PC-3 (cell line): ENCODE data around the gene CCNL1. TPM values are rescaled to one million over a fixed set of nuclear protein-coding genes. Genes with fewer than 3 reads are reported as not detected.

ENCODE experiments used
- ATAC-seq: fragments of 200-7000 bp; cut with Tn5 transposase; 2 replicates; pipeline ENCODE4 v1.9.1; 2020; ENCODE audit warnings: mild to moderate bottlenecking, moderate library complexity
- BruUV-seq: library from RNA; stranded (reverse); fragments of 400-500 nt; replicated peaks from 2 replicates; lab custom pipeline; 2021; lab: Mats Ljungman, UMichigan
- CTCF ChIA-PET: fragments of 300-600 bp; sonication (Branson Sonifier 250); formaldehyde crosslinking; loops from one replicate; lab custom pipeline; 2022; ENCODE audit warnings: antibody characterized with exemption; lab: Charles Lee
- POLR2A ChIA-PET: fragments of 300-600 bp; sonication (Branson Sonifier 250); formaldehyde crosslinking; loops from one replicate; lab custom pipeline; 2022; ENCODE audit warnings: antibody characterized with exemption; ENCODE audit not compliant: unreplicated experiment; lab: Charles Lee
- DNase-seq: peaks from one replicate; pipeline ENCODE4 v3.0.0-alpha.2; 2015
- H2AFZ ChIP-seq: fragments of 300-600 bp; sonication (generic); 2 replicates; pipeline ENCODE4 v1.6.0; 2016; ENCODE audit warnings: antibody characterized with exemption, low read length
- H3F3A ChIP-seq: fragments of 300-600 bp; sonication (generic); one replicate; pipeline ENCODE4 v1.6.0; 2017; ENCODE audit warnings: antibody characterized with exemption, low read length, control low read depth, mild to moderate bottlenecking; ENCODE audit not compliant: unreplicated experiment
- H3K27ac ChIP-seq: fragments of 300-600 bp; sonication (generic); 2 replicates; pipeline ENCODE4 v1.5.1; 2016; ENCODE audit warnings: mild to moderate bottlenecking, low read length
- H3K27me3 ChIP-seq: fragments of 300-600 bp; sonication (generic); 2 replicates; pipeline ENCODE4 v1.6.1; 2016; ENCODE audit warnings: low read length, mixed read lengths
- H3K36me3 ChIP-seq: fragments of 300-600 bp; sonication (generic); 2 replicates; pipeline ENCODE4 v1.6.1; 2016; ENCODE audit warnings: low read depth, mixed run types, low read length, mixed read lengths
- H3K4me1 ChIP-seq: fragments of 300-600 bp; sonication (generic); 2 replicates; pipeline ENCODE4 v1.5.1; 2016; ENCODE audit warnings: low read length; ENCODE audit not compliant: insufficient read depth
- H3K4me2 ChIP-seq: fragments of 300-600 bp; sonication (generic); 2 replicates; pipeline ENCODE4 v1.6.0; 2016; ENCODE audit warnings: low read length
- H3K4me3 ChIP-seq: fragments of 300-600 bp; sonication (generic); 2 replicates; pipeline ENCODE4 v1.5.1; 2016; ENCODE audit warnings: mild to moderate bottlenecking, low read length, mixed read lengths
- H3K79me2 ChIP-seq: fragments of 300-600 bp; sonication (generic); 2 replicates; pipeline ENCODE4 v1.6.1; 2017; ENCODE audit warnings: low read length, mixed read lengths
- H3K9ac ChIP-seq: fragments of 300-600 bp; sonication (generic); 2 replicates; pipeline ENCODE4 v1.6.0; 2016; ENCODE audit warnings: mild to moderate bottlenecking, low read length
- H3K9me2 ChIP-seq: fragments of 300-600 bp; sonication (generic); replicated peaks from 2 replicates; pipeline ENCODE4 v1.6.1; 2016; ENCODE audit warnings: mixed run types, low read length, mixed read lengths
- H3K9me3 ChIP-seq: fragments of 300-600 bp; sonication (generic); 2 replicates; pipeline ENCODE4 v1.6.1; 2016; ENCODE audit warnings: low read length, mixed read lengths
- H4K20me1 ChIP-seq: fragments of 300-600 bp; sonication (generic); 2 replicates; pipeline ENCODE4 v1.6.1; 2016; ENCODE audit warnings: low read length, mixed read lengths
- CTCF ChIP-seq: fragments of 300-600 bp; sonication (generic); conservative IDR thresholded peaks from 2 replicates; pipeline ENCODE4 v1.5.1; 2017; ENCODE audit warnings: antibody characterized with exemption, low read depth, mild to moderate bottlenecking, low read length
- EZH2 ChIP-seq: fragments of 300-600 bp; sonication (generic); IDR thresholded peaks from one replicate; pipeline ENCODE4 v1.6.1; 2017; ENCODE audit warnings: antibody characterized with exemption, mild to moderate bottlenecking, low read length; ENCODE audit not compliant: unreplicated experiment
- EZH2phosphoT487 ChIP-seq: fragments of 300-600 bp; sonication (generic); IDR thresholded peaks from 2 replicates; pipeline ENCODE4 v1.6.1; 2018; ENCODE audit warnings: mild to moderate bottlenecking, antibody characterized with exemption, low read length, borderline replicate concordance
- intact Hi-C: fragments of 100-400 bp; cut with micrococcal nuclease; formaldehyde crosslinking; loops from 2 replicates; pipeline ENCODE4 v1.9.0; 2023
- total RNA-seq: library from RNA; depleted of rRNA; stranded (reverse); fragments of >200 nt; gene quantifications from 2 replicates; pipeline ENCODE4 v1.2.3, GENCODE V29; 2014

Gene CCNL1
- total RNA-seq, 1 experiment from 2014 or later = 231 TPM

- Histone ChIP-seq H3K79me2 (no peaks in the 10 kb centered on the region), H3K9me2 (no peaks in the 10 kb centered on the region), H2AFZ (no peak overlapping the region), H3K4me1 (peaks cover 21% of the 10 kb centered on the region), H3F3A (no peaks in the 10 kb centered on the region), H4K20me1 (no peaks in the 10 kb centered on the region), H3K9me3 (no peaks in the 10 kb centered on the region), H3K9ac (no peak overlapping the region), H3K4me2 (no peak overlapping the region), H3K36me3 (no peaks in the 10 kb centered on the region), H3K4me3 (no peak overlapping the region), H3K27ac (no peak overlapping the region), H3K27me3 (no peaks in the 10 kb centered on the region)
- DNase-seq (no peak), ATAC-seq (no peak)
- ChIA-PET POLR2A (no interaction called here), CTCF (no interaction called here)
- no peak for TF ChIP-seq CTCF
- intact Hi-C loops = no loop called here
- BruUV-seq = no TSS peak
These were observed 58.5 kb downstream of the CCNL1 start for GRCh38 chr3:157101486-157101885.

- Histone ChIP-seq H3F3A (no peaks in the 10 kb centered on the region), H3K4me3 (no peak overlapping the region), H3K79me2 (no peaks in the 10 kb centered on the region), H3K9me2 (no peaks in the 10 kb centered on the region), H3K36me3 (no peaks in the 10 kb centered on the region), H3K27me3 (no peaks in the 10 kb centered on the region), H3K9ac (no peak overlapping the region), H3K4me2 (no peak overlapping the region), H4K20me1 (no peaks in the 10 kb centered on the region), H3K27ac (no peak overlapping the region), H2AFZ (no peak overlapping the region), H3K9me3 (no peaks in the 10 kb centered on the region), H3K4me1 (peaks cover 21% of the 10 kb centered on the region)
- no TSS peak for BruUV-seq
- intact Hi-C loops = no loop called here
- ChIA-PET POLR2A (no interaction called here), CTCF (no interaction called here)
- ATAC-seq = no peak
- no peak for TF ChIP-seq CTCF
- no peak for TF ChIP-seq EZH2phosphoT487
- TF ChIP-seq EZH2 = no peak
- no peak for DNase-seq
These were observed 59.1 kb downstream of the CCNL1 start for GRCh38 chr3:157100608-157101396.

GRCh38 chr3:157100096-157100477, 59.9 kb downstream of the CCNL1 start:
- Histone ChIP-seq H3K9ac (no peak overlapping the region), H3K27ac (no peak overlapping the region), H3K27me3 (no peaks in the 10 kb centered on the region), H4K20me1 (no peaks in the 10 kb centered on the region), H3K79me2 (no peaks in the 10 kb centered on the region), H3K4me1 (peaks cover 21% of the 10 kb centered on the region), H3F3A (no peaks in the 10 kb centered on the region), H2AFZ (no peak overlapping the region), H3K4me3 (no peak overlapping the region), H3K9me3 (no peaks in the 10 kb centered on the region), H3K4me2 (no peak overlapping the region), H3K9me2 (no peaks in the 10 kb centered on the region), H3K36me3 (no peaks in the 10 kb centered on the region)
- ChIA-PET CTCF (interaction anchor here (0.6 kb wide), 1 partner anchor 564 kb away, joined by 4 read pairs; no protein-coding TSS in a partner anchor), POLR2A (no interaction called here)
- no peak for DNase-seq
- no TSS peak for BruUV-seq
- intact Hi-C loops = no loop called here
- TF ChIP-seq EZH2 (no peak), CTCF (no peak), EZH2phosphoT487 (no peak)
- no peak for ATAC-seq
